K562 (cell line): ENCODE measurements around the gene CNDP1. TPM values are rescaled to one million over a fixed set of nuclear protein-coding genes. Genes with fewer than 3 reads are reported as not detected.

Experiments used
- BACH1 ChIP-seq: fragments of 200-800 bp; sonication (Bioruptor generic); IDR thresholded peaks from 2 replicates; pipeline ENCODE4 v1.6.1; 2016; ENCODE audit warnings: missing genetic modification characterization, missing compliant biosample characterization
- CBFB ChIP-seq: sonication (generic); formaldehyde crosslinking; IDR thresholded peaks from 2 replicates; pipeline ENCODE4 v1.4.0; 2020; ENCODE audit warnings: mild to moderate bottlenecking, missing genetic modification reagents
- CREB5 ChIP-seq: fragments of 250-450 bp; sonication (Bioruptor Pico); IDR thresholded peaks from 2 replicates; pipeline ENCODE4 v1.5.0; 2020; ENCODE audit warnings: mild to moderate bottlenecking
- CTCF ChIP-seq, 3 experiments: IDR thresholded peaks in 2 of 3; conservative IDR thresholded peaks in 1 of 3; 2 replicates each; pipeline ENCODE4 v1.5.1; 2011 to 2012; ENCODE audit warnings: low read length in 3 of 3, mild to moderate bottlenecking in 3 of 3, control low read depth in 2 of 3, improper control_type of control experiment in 1 of 3, inconsistent platforms in 1 of 3, low read depth in 1 of 3, mixed read lengths in 1 of 3, moderate library complexity in 1 of 3; ENCODE audit not compliant: insufficient read depth in 2 of 3
- EGR1 ChIP-seq: fragments of 450-650 bp; conservative IDR thresholded peaks from 2 replicates; pipeline ENCODE4 v1.6.1; 2017; ENCODE audit warnings: mild to moderate bottlenecking
- FOXA1 ChIP-seq: fragments of 450-650 bp; IDR thresholded peaks from 2 replicates; pipeline ENCODE4 v1.6.1; 2016; ENCODE audit warnings: mild to moderate bottlenecking, borderline replicate concordance
- HDAC6 ChIP-seq: IDR thresholded peaks from 2 replicates; pipeline ENCODE4 v1.6.1; 2012; ENCODE audit warnings: low read depth, mild to moderate bottlenecking, control low read depth, inconsistent platforms, low read length, moderate library complexity
- HLTF ChIP-seq: fragments of 450-650 bp; IDR thresholded peaks from 2 replicates; pipeline ENCODE4 v1.6.1; 2016
- IFI16 ChIP-seq: fragments of 250-450 bp; sonication (Bioruptor Pico); IDR thresholded peaks from 2 replicates; pipeline ENCODE4 v2.1.2; 2022; ENCODE audit warnings: mild to moderate bottlenecking, inconsistent platforms
- MEF2D ChIP-seq: conservative IDR thresholded peaks from 2 replicates; pipeline ENCODE4 v1.6.1; 2016; ENCODE audit warnings: low read depth, missing genetic modification characterization, missing compliant biosample characterization
- NR0B1 ChIP-seq: fragments of 450-650 bp; IDR thresholded peaks from one replicate; pipeline ENCODE4 v1.6.1; 2018; ENCODE audit warnings: mild to moderate bottlenecking, moderate library complexity; ENCODE audit not compliant: partially characterized antibody
- RB1 ChIP-seq: fragments of 450-650 bp; IDR thresholded peaks from 2 replicates; pipeline ENCODE4 v1.6.1; 2017; ENCODE audit warnings: low read depth, mild to moderate bottlenecking
- SAFB2 ChIP-seq: fragments of 200-400 bp; formaldehyde crosslinking; IDR thresholded peaks from 2 replicates; pipeline ENCODE4 v1.6.1; 2018; ENCODE audit warnings: borderline replicate concordance, low read length, low read depth, moderate library complexity; ENCODE audit not compliant: severe bottlenecking
- SFPQ ChIP-seq: fragments of 200-400 bp; formaldehyde crosslinking; IDR thresholded peaks from 2 replicates; pipeline ENCODE4 v1.6.1; 2017; ENCODE audit warnings: mild to moderate bottlenecking, low read depth, low read length, moderate library complexity
- SMARCE1 ChIP-seq: fragments of 450-650 bp; IDR thresholded peaks from 2 replicates; pipeline ENCODE4 v1.7.1; 2016; ENCODE audit warnings: mild to moderate bottlenecking
- TAL1 ChIP-seq: fragments of 450-650 bp; IDR thresholded peaks from 2 replicates; pipeline ENCODE4 v1.6.1; 2016; ENCODE audit warnings: mild to moderate bottlenecking
- THRAP3 ChIP-seq: fragments of 450-650 bp; IDR thresholded peaks from 2 replicates; pipeline ENCODE4 v1.6.1; 2016; ENCODE audit warnings: mild to moderate bottlenecking, inconsistent platforms, borderline replicate concordance
- ZBTB26 ChIP-seq: fragments of 450-650 bp; formaldehyde crosslinking; IDR thresholded peaks from 2 replicates; pipeline ENCODE4 v1.4.0; 2022; ENCODE audit warnings: missing genetic modification characterization
- ZNF224 ChIP-seq: sonication (generic); formaldehyde crosslinking; IDR thresholded peaks from 2 replicates; pipeline ENCODE4 v1.8.0; 2022; ENCODE audit warnings: mild to moderate bottlenecking, missing genetic modification reagents
- ZNF668 ChIP-seq: fragments of 250-450 bp; sonication (Bioruptor Pico); IDR thresholded peaks from 2 replicates; pipeline ENCODE4 v1.8.0; 2022; ENCODE audit warnings: mild to moderate bottlenecking, inconsistent platforms
- ZSCAN32 ChIP-seq: fragments of 450-650 bp; formaldehyde crosslinking; IDR thresholded peaks from 2 replicates; pipeline ENCODE4 v1.4.0; 2020; ENCODE audit warnings: mild to moderate bottlenecking, moderate library complexity
- polyA plus RNA-seq, 8 experiments: library from polyadenylated mRNA; depleted of rRNA in 4 of 8; stranded (reverse) in 5 of 8; unstranded in 3 of 8; fragments of >200 nt; fragmentation: Nextera tagmentation in 2 of 8; fragmentation: Illumina TruSeq in 1 of 8; extraction: Ambion mirVana in 2 of 8; extraction: Trizol in 1 of 8; gene quantifications; 2 replicates each; pipeline versions ENCODE4 v1.2.1 to v1.2.3, GENCODE V29; 2011 to 2014; ENCODE audit warnings: inconsistent platforms in 1 of 8, missing spikeins in 1 of 8
- total RNA-seq, 7 experiments: library from RNA; depleted of rRNA in 6 of 7; stranded (reverse); fragments of >200 nt in 6 of 7; fragmentation: Illumina TruSeq in 2 of 7; extraction: Trizol in 2 of 7; gene quantifications; 2 replicates each; pipeline versions ENCODE4 v1.2.1 to v1.2.3, GENCODE V29; 2011 to 2021; ENCODE audit warnings: low replicate concordance in 1 of 7

The CNDP1 gene
- total and polyA plus RNA-seq, 9 of the 15 experiments (the other 6 are each of a cell fraction or from before 2014, with no cell fraction given) = not detected

- TF ChIP-seq SFPQ (no peak), ZSCAN32 (no peak), EGR1 (peak; percentile 86), CTCF (IDR thresholded peaks at IDR 0.05 in 2 of 3, conservative IDR thresholded peaks at IDR 0.05 in 1 of 3; ENCODE audit: insufficient read depth in 2 of 3, low read depth in 1 of 3, low read length in 3 of 3) (no peak), HLTF (no peak), ZNF224 (CRISPR knock-in tag) (no peak), FOXA1 (no peak), CREB5 (CRISPR knock-in tag) (no peak), TAL1 (no peak), CBFB (CRISPR knock-in tag) (no peak), SMARCE1 (no peak), IFI16 (CRISPR knock-in tag) (no peak), BACH1 (no peak), NR0B1 (no peak), ZNF668 (CRISPR knock-in tag) (no peak), MEF2D (tag) (no peak), ZBTB26 (CRISPR knock-in tag) (no peak), HDAC6 (no peak), RB1 (no peak), SAFB2 (no peak), THRAP3 (no peak)
These were observed 38.5 kb upstream of the CNDP1 start, which contains the start of gene CNDP2 (continued) for GRCh38 chr18:74495581-74496507.
